ENCODE measurements around the gene MAST2.

Gene MAST2

DNA sequence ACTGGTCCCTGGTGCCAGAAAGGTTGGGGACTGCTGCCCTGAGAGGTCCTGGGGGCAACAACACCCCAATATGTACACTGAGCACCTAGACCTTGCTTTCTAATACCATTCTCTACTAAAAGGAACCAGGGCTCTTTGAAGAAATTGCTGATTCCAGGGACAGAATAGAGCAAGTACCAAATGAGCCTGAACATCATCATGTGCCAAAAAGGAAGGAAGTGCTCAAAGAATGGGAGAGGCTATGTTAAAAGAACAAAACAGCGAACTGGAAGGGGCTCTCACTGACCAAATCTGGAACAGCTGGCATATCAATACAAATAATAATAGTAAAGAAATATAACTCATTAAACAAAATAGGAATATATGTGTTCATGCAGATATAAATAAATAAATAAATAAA is 278.2 kb downstream of the MAST2 start:
- Histone ChIP-seq H3K27ac (ENCODE audit: low read depth, low read length, severe bottlenecking) (no peak overlapping the region), H3K9me3 (ENCODE audit: control insufficient read depth, low read length) (no peaks in the 10 kb centered on the region), H3K4me1 (ENCODE audit: control insufficient read depth, insufficient read depth, low read length, poor library complexity, severe bottlenecking) (no peaks in the 10 kb centered on the region), H3K4me3 (ENCODE audit: extremely low read depth, insufficient read depth, low read length, poor library complexity, severe bottlenecking) (no peak overlapping the region), H3K36me3 (ENCODE audit: control insufficient read depth, insufficient read depth, low read length) (peaks cover 7% of the 10 kb centered on the region)
- no CpG with 5 or more reads among the region's 1 CpG for WGBS, 2 experiments (ENCODE audit: insufficient coverage in 2 of 2)

- Histone ChIP-seq H3K4me3 (ENCODE audit: extremely low read depth, insufficient read depth, low read length, poor library complexity, severe bottlenecking) (no peak overlapping the region), H3K4me1 (ENCODE audit: control insufficient read depth, insufficient read depth, low read length, poor library complexity, severe bottlenecking) (no peaks in the 10 kb centered on the region), H3K9me3 (ENCODE audit: control insufficient read depth, low read length) (no peaks in the 10 kb centered on the region), H3K36me3 (ENCODE audit: control insufficient read depth, insufficient read depth, low read length) (peaks cover 4% of the 10 kb centered on the region), H3K27ac (ENCODE audit: low read depth, low read length, severe bottlenecking) (no peak overlapping the region)
Observed at GRCh38 chr1:46083579-46083978, 280.2 kb downstream of the MAST2 start.

GRCh38 chr1:46084553-46085451 is 281.4 kb downstream of the MAST2 start:
- Histone ChIP-seq H3K4me3 (ENCODE audit: extremely low read depth, insufficient read depth, low read length, poor library complexity, severe bottlenecking) (no peak overlapping the region), H3K36me3 (ENCODE audit: control insufficient read depth, insufficient read depth, low read length) (no peaks in the 10 kb centered on the region), H3K4me1 (ENCODE audit: control insufficient read depth, insufficient read depth, low read length, poor library complexity, severe bottlenecking) (no peaks in the 10 kb centered on the region), H3K9me3 (ENCODE audit: control insufficient read depth, low read length) (no peaks in the 10 kb centered on the region), H3K27ac (ENCODE audit: low read depth, low read length, severe bottlenecking) (no peak overlapping the region)
- WGBS, 2 experiments (ENCODE audit: insufficient coverage in 2 of 2): no CpG with 5 or more reads among the region's 1 CpG
